Adrenal gland (tissue), 5 donors: Measurements from ENCODE around the gene FGD6.

Experiments used
- CTCF ChIP-seq, 6 experiments: fragments of 450-650 bp in 4 of 6; fragments of 200-600 bp in 2 of 6; sonication (generic) in 1 of 6; IDR thresholded peaks; 1 replicate in 5 of 6; 2 replicates in 1 of 6; pipeline versions ENCODE4 v1.5.1 to v1.8.0; 2016 to 2021; ENCODE audit warnings: antibody characterized with exemption in 6 of 6, mild to moderate bottlenecking in 2 of 6, moderate library complexity in 1 of 6
- POLR2A ChIP-seq, 2 donors: fragments of 450-650 bp; IDR thresholded peaks; one replicate each; pipeline ENCODE4 v1.6.1; 2017; ENCODE audit warnings: antibody characterized with exemption in 2 of 2, mild to moderate bottlenecking in 2 of 2, moderate library complexity in 1 of 2
- donor health status: DM: no; HTN: no; CAD: no.

- TF ChIP-seq POLR2A (IDR thresholded peaks at IDR 0.05) (no peak), CTCF (IDR thresholded peaks at IDR 0.05) (no peak)
Observed at GRCh38 chr12:95051241-95051640, 166.0 kb downstream of the FGD6 start.
